ENCODE data around the gene PKNOX1. TPM values are rescaled to one million over a fixed set of nuclear protein-coding genes. Genes with fewer than 3 reads are reported as not detected.

The PKNOX1 gene
- total and polyA plus RNA-seq, 2 donors from 2014 or later, result 7.9 to 25.2 TPM

- no peaks in the 10 kb centered on the region for H3K9me3 ChIP-seq (ENCODE audit: control insufficient read depth in 2 of 3, insufficient read depth in 1 of 3, low read length in 3 of 3)
- peaks cover 4 to 40% (median 11%) of the 10 kb centered on the region in 3 donors for H3K36me3 ChIP-seq (ENCODE audit: control insufficient read depth in 2 of 3, insufficient read depth in 3 of 3, low read length in 3 of 3)
- no peaks in the 10 kb centered on the region for H3K27me3 ChIP-seq (ENCODE audit: control insufficient read depth, insufficient read depth, low read length)
- intact Hi-C loops (cut with DNase I), result no loop called here
- no peak overlapping the region for H3K9ac ChIP-seq (ENCODE audit: low read length in 3 of 3)
- no peaks in the 10 kb centered on the region for H3K4me1 ChIP-seq (ENCODE audit: control insufficient read depth in 2 of 3, insufficient read depth in 2 of 3, low read depth in 1 of 3, low read length in 3 of 3)
- H3K4me3 ChIP-seq (ENCODE audit: low read length in 3 of 3), result no peak overlapping the region
- peak in 3 of 5 donors; percentile 31 to 74 (median 68) for DNase-seq
- FAIRE-seq, result no peak
- no peak overlapping the region for H3K27ac ChIP-seq (ENCODE audit: low read depth in 2 of 2, low read length in 2 of 2)
- TF ChIP-seq, protein P1, sequence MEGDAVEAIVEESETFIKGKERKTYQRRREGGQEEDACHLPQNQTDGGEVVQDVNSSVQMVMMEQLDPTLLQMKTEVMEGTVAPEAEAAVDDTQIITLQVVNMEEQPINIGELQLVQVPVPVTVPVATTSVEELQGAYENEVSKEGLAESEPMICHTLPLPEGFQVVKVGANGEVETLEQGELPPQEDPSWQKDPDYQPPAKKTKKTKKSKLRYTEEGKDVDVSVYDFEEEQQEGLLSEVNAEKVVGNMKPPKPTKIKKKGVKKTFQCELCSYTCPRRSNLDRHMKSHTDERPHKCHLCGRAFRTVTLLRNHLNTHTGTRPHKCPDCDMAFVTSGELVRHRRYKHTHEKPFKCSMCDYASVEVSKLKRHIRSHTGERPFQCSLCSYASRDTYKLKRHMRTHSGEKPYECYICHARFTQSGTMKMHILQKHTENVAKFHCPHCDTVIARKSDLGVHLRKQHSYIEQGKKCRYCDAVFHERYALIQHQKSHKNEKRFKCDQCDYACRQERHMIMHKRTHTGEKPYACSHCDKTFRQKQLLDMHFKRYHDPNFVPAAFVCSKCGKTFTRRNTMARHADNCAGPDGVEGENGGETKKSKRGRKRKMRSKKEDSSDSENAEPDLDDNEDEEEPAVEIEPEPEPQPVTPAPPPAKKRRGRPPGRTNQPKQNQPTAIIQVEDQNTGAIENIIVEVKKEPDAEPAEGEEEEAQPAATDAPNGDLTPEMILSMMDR (IDR thresholded peaks at IDR 0.05; ENCODE audit: borderline replicate concordance, extremely low read depth, insufficient read depth), result no peak
Observed at GRCh38 chr21:43025636-43026180, 51.3 kb downstream of the PKNOX1 start.

GRCh38 chr21:43027846-43028731, 53.7 kb downstream of the PKNOX1 start:
- DNase-seq (no peak), FAIRE-seq (no peak)
- Histone ChIP-seq H3K36me3 (ENCODE audit: control insufficient read depth in 2 of 3, insufficient read depth in 3 of 3, low read length in 3 of 3) (peaks cover 4 to 29% (median 13%) of the 10 kb centered on the region in 3 donors), H3K4me1 (ENCODE audit: control insufficient read depth in 2 of 3, insufficient read depth in 2 of 3, low read depth in 1 of 3, low read length in 3 of 3) (no peaks in the 10 kb centered on the region), H3K9me3 (ENCODE audit: control insufficient read depth in 2 of 3, insufficient read depth in 1 of 3, low read length in 3 of 3) (no peaks in the 10 kb centered on the region), H3K27ac (ENCODE audit: low read depth in 2 of 2, low read length in 2 of 2) (no peak overlapping the region), H3K9ac (ENCODE audit: low read length in 3 of 3) (no peak overlapping the region), H3K4me3 (ENCODE audit: low read length in 3 of 3) (no peak overlapping the region), H3K27me3 (ENCODE audit: control insufficient read depth, insufficient read depth, low read length) (no peaks in the 10 kb centered on the region)
- intact Hi-C loops (cut with DNase I), result no loop called here
- TF ChIP-seq, protein P1 (IDR thresholded peaks at IDR 0.05; ENCODE audit: borderline replicate concordance, extremely low read depth, insufficient read depth), result no peak

- intact Hi-C loops (cut with DNase I), result no loop called here
- TF ChIP-seq, protein P1 (IDR thresholded peaks at IDR 0.05; ENCODE audit: borderline replicate concordance, extremely low read depth, insufficient read depth), result no peak
- no peak for FAIRE-seq
- DNase-seq, result no peak
- Histone ChIP-seq H3K27ac (ENCODE audit: low read depth in 2 of 2, low read length in 2 of 2) (no peak overlapping the region), H3K9ac (ENCODE audit: low read length in 3 of 3) (no peak overlapping the region), H3K27me3 (ENCODE audit: control insufficient read depth, insufficient read depth, low read length) (no peaks in the 10 kb centered on the region), H3K9me3 (ENCODE audit: control insufficient read depth in 2 of 3, insufficient read depth in 1 of 3, low read length in 3 of 3) (no peaks in the 10 kb centered on the region), H3K4me1 (ENCODE audit: control insufficient read depth in 2 of 3, insufficient read depth in 2 of 3, low read depth in 1 of 3, low read length in 3 of 3) (no peaks in the 10 kb centered on the region), H3K36me3 (ENCODE audit: control insufficient read depth in 2 of 3, insufficient read depth in 3 of 3, low read length in 3 of 3) (peaks cover 4 to 26% (median 10%) of the 10 kb centered on the region in 3 donors), H3K4me3 (ENCODE audit: low read length in 3 of 3) (no peak overlapping the region)
Observed at GRCh38 chr21:43029785-43030184, 55.4 kb downstream of the PKNOX1 start.

Measured in kidney (tissue), 14 donors.